Testis (tissue), 3 donors: ENCODE results near the gene UBE2E2. TPM values are rescaled to one million over a fixed set of nuclear protein-coding genes. Genes with fewer than 3 reads are reported as not detected.

Experiments used
- DNase-seq: peaks from one replicate; pipeline ENCODE4 v3.0.0-alpha.2; 2019
- H3K27ac ChIP-seq, 2 donors: fragments of 200-600 bp; sonication (generic); one replicate each; pipeline ENCODE4 v1.5.1; 2019
- H3K27me3 ChIP-seq: fragments of 200-600 bp; sonication (generic); one replicate; pipeline ENCODE4 v1.5.1; 2019
- H3K36me3 ChIP-seq: fragments of 200-600 bp; sonication (generic); one replicate; pipeline ENCODE4 v1.5.1; 2017; ENCODE audit warnings: low read depth; ENCODE audit errors: missing control alignments
- H3K4me1 ChIP-seq: fragments of 200-600 bp; sonication (generic); one replicate; pipeline ENCODE4 v1.5.1; 2019
- H3K4me3 ChIP-seq, 2 donors: fragments of 200-600 bp; sonication (generic); one replicate each; pipeline ENCODE4 v1.5.1; 2017 to 2019
- H3K9me3 ChIP-seq: fragments of 200-600 bp; sonication (generic); one replicate; pipeline ENCODE4 v1.5.1; 2017
- CTCF ChIP-seq, 3 experiments: fragments of 450-650 bp in 2 of 3; fragments of 200-600 bp in 1 of 3; sonication (generic) in 1 of 3; IDR thresholded peaks; one replicate each; pipeline ENCODE4 v1.5.1; 2016 to 2019; ENCODE audit warnings: antibody characterized with exemption in 3 of 3, mild to moderate bottlenecking in 2 of 3, moderate library complexity in 1 of 3
- POLR2A ChIP-seq: fragments of 450-650 bp; IDR thresholded peaks from one replicate; pipeline ENCODE4 v1.6.1; 2017; ENCODE audit warnings: antibody characterized with exemption, mild to moderate bottlenecking, moderate library complexity
- WGBS, 2 donors: methylation state at CpG; one replicate each; pipeline ENCODE4 v1.1.5; 2018; 5-methylcytosine and 5-hydroxymethylcytosine counted together
- intact Hi-C: fragments of 100-400 bp; cut with DNase I; formaldehyde crosslinking; loops from one replicate; pipeline ENCODE4 v1.15.1; 2023; ENCODE audit warnings: low total_unique reads
- polyA plus RNA-seq: library from polyadenylated mRNA; stranded (reverse); fragments of 350-450 nt; fragmentation: Illumina TruSeq; extraction: RNeasy Lipid Tissue Mini Kit (QIAGEN cat#74804); gene quantifications from one replicate; pipeline ENCODE4 v1.2.3, GENCODE V29; 2014; ENCODE audit warnings: low read depth, low replicate concordance; ENCODE audit not compliant: insufficient read depth
- total RNA-seq, 2 donors: library from RNA; depleted of rRNA; stranded (reverse); fragments of >200 nt; gene quantifications; one replicate each; pipeline ENCODE4 v1.2.3, GENCODE V29; 2016

UBE2E2 gene
- total and polyA plus RNA-seq, 3 donors from 2014 or later = 45.5 to 94.2 (median 48.7) TPM

GRCh38 chr3:23422517-23422851, 219.4 kb downstream of the UBE2E2 start:
- H3K4me1 ChIP-seq = no peaks in the 10 kb centered on the region
- DNase-seq = no peak
- no peak overlapping the region for H3K4me3 ChIP-seq
- no peaks in the 10 kb centered on the region for H3K36me3 ChIP-seq
- intact Hi-C loops = no loop called here
- H3K27ac ChIP-seq = no peak overlapping the region
- TF ChIP-seq POLR2A (no peak), CTCF (IDR thresholded peaks at IDR 0.05) (no peak)
- no peaks in the 10 kb centered on the region for H3K9me3 ChIP-seq
- H3K27me3 ChIP-seq = no peaks in the 10 kb centered on the region

GRCh38 chr3:23425410-23425809, 222.3 kb downstream of the UBE2E2 start:
- Histone ChIP-seq H3K4me1 (no peaks in the 10 kb centered on the region), H3K27ac (no peak overlapping the region), H3K4me3 (no peak overlapping the region), H3K27me3 (no peaks in the 10 kb centered on the region), H3K36me3 (no peaks in the 10 kb centered on the region), H3K9me3 (no peaks in the 10 kb centered on the region)
- WGBS, 2 donors = 97 to 99% methylated on average over 3 of the region's 3 CpGs
- no peak for DNase-seq
- TF ChIP-seq POLR2A = no peak
- TF ChIP-seq CTCF (IDR thresholded peaks at IDR 0.05) = no peak
- intact Hi-C loops = no loop called here

DNA sequence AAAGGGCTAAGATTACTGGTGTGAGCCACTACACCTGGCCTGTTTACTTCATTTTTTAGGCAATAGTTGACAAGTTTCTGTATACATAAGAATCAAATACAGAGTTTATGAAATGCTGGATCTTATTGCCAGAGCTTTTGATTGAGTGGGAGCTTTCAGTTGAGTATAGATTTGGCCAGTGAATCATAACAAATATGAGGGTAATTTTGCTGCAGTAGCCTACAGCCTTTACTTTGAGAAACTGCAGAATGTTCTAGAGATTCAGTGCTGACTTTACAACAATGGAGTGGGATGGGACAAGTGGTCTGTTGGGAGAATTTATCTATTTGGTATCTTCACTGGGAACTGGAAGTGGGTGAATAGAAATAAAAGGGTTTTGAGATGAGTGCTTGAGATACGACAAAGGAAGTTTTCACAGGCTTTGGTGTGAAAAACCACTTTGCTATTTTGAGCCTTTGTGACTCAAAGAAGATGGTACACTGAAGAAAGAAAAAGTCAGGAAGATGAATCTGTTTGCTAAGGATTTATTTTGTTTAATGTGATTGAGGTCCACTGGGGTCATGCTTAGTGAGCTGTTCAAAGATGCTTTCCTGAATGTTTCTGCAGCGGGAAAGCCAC, 227.8 kb downstream of the UBE2E2 start:
- intact Hi-C loops = no loop called here
- H3K27ac ChIP-seq = no peak overlapping the region
- no peak for DNase-seq
- H3K4me3 ChIP-seq = no peak overlapping the region
- no peaks in the 10 kb centered on the region for H3K4me1 ChIP-seq
- no peaks in the 10 kb centered on the region for H3K9me3 ChIP-seq
- no peaks in the 10 kb centered on the region for H3K36me3 ChIP-seq
- TF ChIP-seq CTCF (IDR thresholded peaks at IDR 0.05) (no peak), POLR2A (no peak)
- H3K27me3 ChIP-seq = no peaks in the 10 kb centered on the region
- WGBS, 2 donors = 88% methylated on average over 2 of the region's 2 CpGs

DNA sequence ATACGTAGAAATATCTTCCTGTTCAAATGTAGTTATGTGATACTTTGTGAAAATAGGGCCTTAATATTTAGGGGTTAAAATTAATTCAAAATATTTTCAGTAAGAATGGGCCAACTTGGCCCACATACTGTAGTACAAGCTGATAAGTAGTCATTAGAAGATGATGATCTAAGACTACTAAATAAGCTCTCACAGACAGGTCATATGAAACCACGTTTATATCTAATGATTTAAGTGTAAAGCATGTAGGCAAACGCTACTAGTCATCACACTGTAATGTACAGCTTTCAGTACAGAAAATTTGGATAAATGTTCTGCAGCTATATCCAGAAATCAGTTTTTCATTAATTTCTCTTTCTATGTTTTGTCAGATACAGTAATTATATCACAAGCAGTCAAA, 228.6 kb downstream of the UBE2E2 start:
- intact Hi-C loops = no loop called here
- no peaks in the 10 kb centered on the region for H3K4me1 ChIP-seq
- H3K36me3 ChIP-seq = no peaks in the 10 kb centered on the region
- no peak overlapping the region for H3K27ac ChIP-seq
- no peaks in the 10 kb centered on the region for H3K9me3 ChIP-seq
- no peak overlapping the region for H3K4me3 ChIP-seq
- WGBS, 2 donors = 67 to 81% methylated on average over 3 of the region's 3 CpGs
- TF ChIP-seq POLR2A (no peak), CTCF (IDR thresholded peaks at IDR 0.05) (no peak)
- DNase-seq = no peak
- no peaks in the 10 kb centered on the region for H3K27me3 ChIP-seq

DNA sequence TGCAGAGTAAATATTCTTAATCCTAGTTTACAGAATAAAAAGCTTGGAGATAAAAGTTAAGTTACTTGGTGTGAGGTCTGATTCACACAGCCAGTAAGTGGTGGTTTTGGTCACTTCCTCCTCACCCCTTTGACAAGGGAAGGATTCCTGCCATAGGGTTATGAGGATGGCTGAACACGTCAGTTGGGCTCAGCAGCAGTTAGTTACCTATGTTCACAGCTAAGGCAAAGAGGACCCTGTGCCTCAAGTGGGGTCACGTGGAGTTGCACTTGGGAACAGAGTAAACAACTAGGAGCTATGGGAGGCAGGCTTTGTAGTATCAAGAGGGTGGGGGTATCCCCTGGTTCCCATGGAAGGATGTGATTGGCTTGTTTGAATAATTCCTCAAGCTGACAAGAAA, 232.2 kb downstream of the UBE2E2 start:
- Histone ChIP-seq H3K36me3 (no peaks in the 10 kb centered on the region), H3K4me1 (no peaks in the 10 kb centered on the region), H3K4me3 (no peak overlapping the region), H3K27ac (no peak overlapping the region), H3K27me3 (no peaks in the 10 kb centered on the region), H3K9me3 (no peaks in the 10 kb centered on the region)
- intact Hi-C loops = no loop called here
- 89 to 94% methylated on average over 2 of the region's 2 CpGs for WGBS, 2 donors
- no peak for DNase-seq
- no peak for TF ChIP-seq CTCF (IDR thresholded peaks at IDR 0.05)
- TF ChIP-seq POLR2A = no peak
